ENCODE data around the gene MAP2K2. TPM values are rescaled to one million over a fixed set of nuclear protein-coding genes. Genes with fewer than 3 reads are reported as not detected.

MAP2K2 gene
- total RNA-seq: 114 and 121 TPM in 2 replicates

GRCh38 chr19:4123615-4124568 is at the start of gene MAP2K2:
TSS of gene MAP2K2 (minus strand) at chr19:4124122. CDS start at chr19:4123875, 247 bp downstream.

GRCh38 chr19:4066682-4067395 is 57.1 kb downstream of the MAP2K2 start, which contains the start of gene ZBTB7A:
TSS of gene ZBTB7A (minus strand) at chr19:4066899. CDS start at chr19:4055232, 11,667 bp downstream.

Other genes starting within 250 kb of the MAP2K2 start
- gene ATCAY, start 243.4 kb downstream of the MAP2K2 start, total RNA-seq: not detected in 2 replicates
- not detected in 2 replicates for gene NMRK2, start 191.1 kb downstream of the MAP2K2 start, total RNA-seq
- gene DAPK3, start 153.0 kb downstream of the MAP2K2 start, total RNA-seq: 121 and 144 TPM in 2 replicates
- gene EEF2, start 138.7 kb downstream of the MAP2K2 start, total RNA-seq: 2,885 and 2,904 TPM in 2 replicates
- 19.0 and 26.6 TPM in 2 replicates for gene PIAS4, start 116.4 kb downstream of the MAP2K2 start, total RNA-seq
- 9.1 and 10.3 TPM in 2 replicates for gene ZBTB7A, start 57.2 kb downstream of the MAP2K2 start, total RNA-seq
- not detected in 2 replicates for gene CREB3L3, start 29.5 kb upstream of the MAP2K2 start, total RNA-seq
- gene SIRT6, start 58.4 kb upstream of the MAP2K2 start, total RNA-seq: 6.1 and 9.0 TPM in 2 replicates
- gene ANKRD24, start 58.6 kb upstream of the MAP2K2 start, total RNA-seq: 0.11 and 0.17 TPM in 2 replicates
- gene EBI3, start 105.4 kb upstream of the MAP2K2 start, total RNA-seq: 0.09 and 0.54 TPM in 2 replicates
- 17.4 and 17.6 TPM in 2 replicates for gene YJU2, start 123.0 kb upstream of the MAP2K2 start, total RNA-seq
- gene SHD, start 155.1 kb upstream of the MAP2K2 start, total RNA-seq: not detected in 2 replicates
- gene TMIGD2, start 178.3 kb upstream of the MAP2K2 start, total RNA-seq: not detected in 2 replicates
- gene FSD1, start 180.5 kb upstream of the MAP2K2 start, total RNA-seq: 2.4 and 2.6 TPM in 2 replicates
- 32.1 and 36.4 TPM in 2 replicates for gene STAP2, start 214.7 kb upstream of the MAP2K2 start, total RNA-seq
- 5.8 and 8.9 TPM in 2 replicates for gene MPND, start 219.4 kb upstream of the MAP2K2 start, total RNA-seq

Measured in dermis lymphatic vessel endothelial cell (primary cell).